ENCODE measurements around the gene KDM3A.

DNA sequence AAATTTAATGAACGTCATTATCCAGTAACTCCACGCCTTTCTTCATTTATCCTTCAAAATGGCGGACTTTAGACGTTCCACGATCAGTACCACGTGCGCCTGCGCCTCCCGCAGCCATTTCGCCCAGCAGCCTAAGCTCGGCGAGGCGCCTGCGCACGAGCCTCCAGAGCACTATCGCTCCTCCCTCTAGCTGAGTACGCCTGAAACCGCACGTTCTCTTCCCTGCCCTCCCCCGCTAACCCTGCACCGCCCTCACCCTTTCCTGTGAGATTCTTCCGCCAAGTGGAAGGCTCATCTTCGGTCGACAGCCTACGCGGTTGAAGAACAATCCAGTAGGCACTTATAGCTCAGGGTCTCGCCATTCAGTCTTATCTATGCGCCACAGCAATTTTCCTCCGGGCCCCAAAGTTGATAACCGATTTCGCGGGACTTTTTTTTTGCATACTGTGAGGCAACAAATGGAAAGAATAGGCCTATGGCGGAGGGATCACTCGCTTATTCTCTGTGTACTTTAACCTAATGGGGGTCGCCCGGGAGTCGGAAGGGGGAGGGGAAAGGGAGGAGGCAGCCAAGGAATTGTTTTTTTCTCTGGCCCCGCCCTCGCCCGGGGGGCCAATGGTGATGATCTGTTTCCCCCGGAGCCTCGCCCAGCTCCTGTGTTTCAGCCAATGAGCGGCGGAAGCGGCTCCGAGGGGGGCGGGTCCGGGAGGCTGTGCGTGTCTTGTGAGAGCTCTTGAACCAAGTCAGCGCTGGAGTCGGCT is at the start of gene KDM3A:
- TF ChIP-seq CTCF (IDR thresholded peaks at IDR 0.05) (no peak), POLR2A (IDR thresholded peaks at IDR 0.05) (peak; percentile 89), POLR2AphosphoS5 (IDR thresholded peaks at IDR 0.05) (peak; percentile 74 to 90 (median 81))
